Measurements from ENCODE around the gene CDHR2.

Gene CDHR2

GRCh38 chr5:176642675-176643490 is 93.7 kb downstream of the CDHR2 start:
- Mint-ChIP-seq H3K4me3 (no peak overlapping the region), H3K27ac (no peak overlapping the region), H3K4me1 (peaks cover 8% of the 10 kb centered on the region), H3K27me3 (no peaks in the 10 kb centered on the region), H3K9me3 (no peaks in the 10 kb centered on the region), H3K36me3 (no peaks in the 10 kb centered on the region)
- ATAC-seq (ENCODE audit: low read depth) (no peak), DNase-seq (ENCODE audit: low spot score in 2 of 2) (no peak)

GRCh38 chr5:176643491-176644219 is 94.5 kb downstream of the CDHR2 start:
- no peak for ATAC-seq (ENCODE audit: low read depth)
- no peak overlapping the region for H3K27ac Mint-ChIP-seq
- no peak overlapping the region for H3K4me3 Mint-ChIP-seq
- DNase-seq (ENCODE audit: low spot score in 2 of 2), result no peak
- no peaks in the 10 kb centered on the region for H3K36me3 Mint-ChIP-seq
- peaks cover 12% of the 10 kb centered on the region for H3K4me1 Mint-ChIP-seq
- no peaks in the 10 kb centered on the region for H3K27me3 Mint-ChIP-seq
- no peaks in the 10 kb centered on the region for H3K9me3 Mint-ChIP-seq

- ATAC-seq (ENCODE audit: low read depth) (no peak), DNase-seq (ENCODE audit: low spot score in 2 of 2) (no peak)
- H3K27me3 Mint-ChIP-seq, result no peaks in the 10 kb centered on the region
- H3K36me3 Mint-ChIP-seq, result no peaks in the 10 kb centered on the region
- no peak overlapping the region for H3K27ac Mint-ChIP-seq
- H3K4me1 Mint-ChIP-seq, result peaks cover 18% of the 10 kb centered on the region
- no peak overlapping the region for H3K4me3 Mint-ChIP-seq
- H3K9me3 Mint-ChIP-seq, result no peaks in the 10 kb centered on the region
Measured at GRCh38 chr5:176644294-176644693, 95.2 kb downstream of the CDHR2 start.

- ATAC-seq (ENCODE audit: low read depth) (no peak), DNase-seq (ENCODE audit: low spot score in 2 of 2) (no peak)
- no peaks in the 10 kb centered on the region for H3K27me3 Mint-ChIP-seq
- no peak overlapping the region for H3K27ac Mint-ChIP-seq
- no peaks in the 10 kb centered on the region for H3K36me3 Mint-ChIP-seq
- H3K4me1 Mint-ChIP-seq, result peaks cover 21% of the 10 kb centered on the region
- no peaks in the 10 kb centered on the region for H3K9me3 Mint-ChIP-seq
- no peak overlapping the region for H3K4me3 Mint-ChIP-seq
Measured at GRCh38 chr5:176644878-176645670, 95.9 kb downstream of the CDHR2 start.
